Panc1 (cell line): ENCODE results near the gene MFAP4. TPM values are rescaled to one million over a fixed set of nuclear protein-coding genes. Genes with fewer than 3 reads are reported as not detected.

ENCODE experiments used
- ATAC-seq: fragments of 200-7000 bp; cut with Tn5 transposase; 2 replicates; pipeline ENCODE4 v1.9.1; 2020; ENCODE audit warnings: mild to moderate bottlenecking, moderate library complexity
- BruUV-seq: library from RNA; stranded (reverse); fragments of 400-500 nt; replicated peaks from 2 replicates; lab custom pipeline; 2021; lab: Mats Ljungman, UMichigan
- CTCF ChIA-PET: fragments of 300-600 bp; sonication (Branson Sonifier 250); formaldehyde crosslinking; loops from one replicate; lab custom pipeline; 2022; ENCODE audit warnings: antibody characterized with exemption; lab: Charles Lee
- POLR2A ChIA-PET: fragments of 300-600 bp; sonication (Branson Sonifier 250); formaldehyde crosslinking; loops from one replicate; lab custom pipeline; 2022; ENCODE audit warnings: antibody characterized with exemption; lab: Charles Lee
- DNase-seq: peaks from one replicate; pipeline ENCODE4 v3.0.0-alpha.2; 2010; ENCODE audit warnings: low read depth, low spot score
- H3K27ac ChIP-seq: 2 replicates; pipeline ENCODE4 v1.5.1; 2011; ENCODE audit warnings: mild to moderate bottlenecking, low read length, inconsistent platforms
- H3K27me3 ChIP-seq: fragments of 200-500 bp; sonication (Bioruptor generic); 2 replicates; pipeline ENCODE4 v1.6.0; 2014; ENCODE audit warnings: low read length, inconsistent platforms; ENCODE audit not compliant: control insufficient read depth, insufficient read depth
- H3K36me3 ChIP-seq: fragments of 200-500 bp; sonication (Bioruptor generic); 2 replicates; pipeline ENCODE4 v1.5.1; 2014; ENCODE audit warnings: inconsistent platforms, mild to moderate bottlenecking, low read length, moderate library complexity; ENCODE audit not compliant: control insufficient read depth, insufficient read depth
- H3K4me1 ChIP-seq: 2 replicates; pipeline ENCODE4 v1.5.1; 2011; ENCODE audit warnings: inconsistent platforms, mild to moderate bottlenecking, low read length, moderate library complexity; ENCODE audit not compliant: control insufficient read depth, insufficient read depth
- H3K4me3 ChIP-seq, 2 experiments: 2 replicates each; pipeline ENCODE4 v1.5.1; 2011 to 2012; ENCODE audit warnings: low read depth in 2 of 2, low read length in 2 of 2, mild to moderate bottlenecking in 2 of 2, inconsistent platforms in 1 of 2, moderate library complexity in 1 of 2
- H3K9me3 ChIP-seq: fragments of 200-500 bp; sonication (Bioruptor generic); 2 replicates; pipeline ENCODE4 v1.5.1; 2014; ENCODE audit warnings: low read depth, mild to moderate bottlenecking, inconsistent platforms, low read length, moderate library complexity; ENCODE audit not compliant: control insufficient read depth, insufficient read depth
- POLR2AphosphoS5 ChIP-seq: IDR thresholded peaks from 2 replicates; pipeline ENCODE4 v1.6.1; 2012; ENCODE audit warnings: mild to moderate bottlenecking, low read depth, low read length, moderate library complexity
- SIN3A ChIP-seq: IDR thresholded peaks from 2 replicates; pipeline ENCODE4 v1.6.1; 2012; ENCODE audit warnings: low read depth, mild to moderate bottlenecking, low read length, moderate library complexity, borderline replicate concordance; ENCODE audit not compliant: insufficient read depth
- TCF7L2 ChIP-seq: IDR thresholded peaks from 2 replicates; pipeline ENCODE4 v1.6.1; 2011; ENCODE audit warnings: mild to moderate bottlenecking, low read depth, low read length, inconsistent platforms
- in situ Hi-C: cut with HindIII; loops from 2 replicates; pipeline ENCODE4 v1.10.0; 2016; ENCODE audit warnings: low sequenced_read_pairs, low pct_unique_long_range_greater_than_20kb
- intact Hi-C: fragments of 100-400 bp; cut with micrococcal nuclease; formaldehyde crosslinking; loops from one replicate; pipeline ENCODE4 v1.10.0; 2022; ENCODE audit not compliant: unreplicated experiment
- total RNA-seq: library from RNA; stranded (reverse); gene quantifications from one replicate; pipeline ENCODE4 v1.2.1, GENCODE V29; 2021; ENCODE audit not compliant: unreplicated experiment
- TF ChIP-seq, protein P1 (sequence below), 2 experiments: IDR thresholded peaks; 2 replicates each; pipeline ENCODE4 v1.6.1; 2011 to 2012; ENCODE audit warnings: low read depth in 2 of 2, control low read depth in 1 of 2, low read length in 1 of 2, mild to moderate bottlenecking in 1 of 2, moderate library complexity in 1 of 2; ENCODE audit not compliant: insufficient read depth in 1 of 2
- TF ChIP-seq, protein P2 (sequence below): fragments of 450-650 bp; IDR thresholded peaks from 2 replicates; pipeline ENCODE4 v1.5.1; 2017; ENCODE audit warnings: mild to moderate bottlenecking

Gene MFAP4
- total RNA-seq, 1 experiment from 2014 or later, result 0.92 TPM

DNA sequence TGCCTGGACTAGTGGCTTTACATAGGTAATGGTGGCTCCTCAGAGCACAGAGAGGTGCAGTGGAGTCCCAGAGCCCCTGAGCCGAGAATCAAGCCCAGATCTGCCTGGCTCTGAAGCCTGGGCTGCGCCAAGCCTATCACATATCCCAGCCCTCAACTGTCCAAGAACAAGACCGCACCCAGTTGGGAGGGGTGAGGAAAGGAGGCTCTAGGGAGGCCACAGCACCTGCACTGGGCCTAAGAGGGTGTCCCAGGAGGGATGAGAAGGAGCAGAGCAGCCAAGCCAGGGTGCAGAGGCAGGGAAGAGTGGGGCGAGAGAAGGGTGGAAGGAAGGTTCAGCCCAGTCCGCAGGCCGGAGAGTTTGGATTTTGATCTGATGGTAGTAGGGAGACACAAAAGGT is 23.1 kb upstream of the MFAP4 start:
- TF ChIP-seq, protein P1, sequence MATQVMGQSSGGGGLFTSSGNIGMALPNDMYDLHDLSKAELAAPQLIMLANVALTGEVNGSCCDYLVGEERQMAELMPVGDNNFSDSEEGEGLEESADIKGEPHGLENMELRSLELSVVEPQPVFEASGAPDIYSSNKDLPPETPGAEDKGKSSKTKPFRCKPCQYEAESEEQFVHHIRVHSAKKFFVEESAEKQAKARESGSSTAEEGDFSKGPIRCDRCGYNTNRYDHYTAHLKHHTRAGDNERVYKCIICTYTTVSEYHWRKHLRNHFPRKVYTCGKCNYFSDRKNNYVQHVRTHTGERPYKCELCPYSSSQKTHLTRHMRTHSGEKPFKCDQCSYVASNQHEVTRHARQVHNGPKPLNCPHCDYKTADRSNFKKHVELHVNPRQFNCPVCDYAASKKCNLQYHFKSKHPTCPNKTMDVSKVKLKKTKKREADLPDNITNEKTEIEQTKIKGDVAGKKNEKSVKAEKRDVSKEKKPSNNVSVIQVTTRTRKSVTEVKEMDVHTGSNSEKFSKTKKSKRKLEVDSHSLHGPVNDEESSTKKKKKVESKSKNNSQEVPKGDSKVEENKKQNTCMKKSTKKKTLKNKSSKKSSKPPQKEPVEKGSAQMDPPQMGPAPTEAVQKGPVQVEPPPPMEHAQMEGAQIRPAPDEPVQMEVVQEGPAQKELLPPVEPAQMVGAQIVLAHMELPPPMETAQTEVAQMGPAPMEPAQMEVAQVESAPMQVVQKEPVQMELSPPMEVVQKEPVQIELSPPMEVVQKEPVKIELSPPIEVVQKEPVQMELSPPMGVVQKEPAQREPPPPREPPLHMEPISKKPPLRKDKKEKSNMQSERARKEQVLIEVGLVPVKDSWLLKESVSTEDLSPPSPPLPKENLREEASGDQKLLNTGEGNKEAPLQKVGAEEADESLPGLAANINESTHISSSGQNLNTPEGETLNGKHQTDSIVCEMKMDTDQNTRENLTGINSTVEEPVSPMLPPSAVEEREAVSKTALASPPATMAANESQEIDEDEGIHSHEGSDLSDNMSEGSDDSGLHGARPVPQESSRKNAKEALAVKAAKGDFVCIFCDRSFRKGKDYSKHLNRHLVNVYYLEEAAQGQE (IDR thresholded peaks at IDR 0.05; ENCODE audit: insufficient read depth in 1 of 2, low read depth in 2 of 2, low read length in 1 of 2), result no peak
- TF ChIP-seq, protein P2, sequence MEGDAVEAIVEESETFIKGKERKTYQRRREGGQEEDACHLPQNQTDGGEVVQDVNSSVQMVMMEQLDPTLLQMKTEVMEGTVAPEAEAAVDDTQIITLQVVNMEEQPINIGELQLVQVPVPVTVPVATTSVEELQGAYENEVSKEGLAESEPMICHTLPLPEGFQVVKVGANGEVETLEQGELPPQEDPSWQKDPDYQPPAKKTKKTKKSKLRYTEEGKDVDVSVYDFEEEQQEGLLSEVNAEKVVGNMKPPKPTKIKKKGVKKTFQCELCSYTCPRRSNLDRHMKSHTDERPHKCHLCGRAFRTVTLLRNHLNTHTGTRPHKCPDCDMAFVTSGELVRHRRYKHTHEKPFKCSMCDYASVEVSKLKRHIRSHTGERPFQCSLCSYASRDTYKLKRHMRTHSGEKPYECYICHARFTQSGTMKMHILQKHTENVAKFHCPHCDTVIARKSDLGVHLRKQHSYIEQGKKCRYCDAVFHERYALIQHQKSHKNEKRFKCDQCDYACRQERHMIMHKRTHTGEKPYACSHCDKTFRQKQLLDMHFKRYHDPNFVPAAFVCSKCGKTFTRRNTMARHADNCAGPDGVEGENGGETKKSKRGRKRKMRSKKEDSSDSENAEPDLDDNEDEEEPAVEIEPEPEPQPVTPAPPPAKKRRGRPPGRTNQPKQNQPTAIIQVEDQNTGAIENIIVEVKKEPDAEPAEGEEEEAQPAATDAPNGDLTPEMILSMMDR, result no peak
- no peak for TF ChIP-seq TCF7L2
- TF ChIP-seq SIN3A, result no peak
- no peak for TF ChIP-seq POLR2AphosphoS5
- H3K36me3 ChIP-seq, result no peaks in the 10 kb centered on the region
- ChIA-PET POLR2A (no interaction called here), CTCF (interaction anchor here (0.8 kb wide), 1 partner anchor 33 kb away, joined by 4 read pairs; no protein-coding TSS in a partner anchor)
- intact Hi-C loops, result no loop called here
- H3K27ac ChIP-seq, result no peak overlapping the region
- H3K4me3 ChIP-seq, result no peak overlapping the region
- no peaks in the 10 kb centered on the region for H3K9me3 ChIP-seq
- no peaks in the 10 kb centered on the region for H3K27me3 ChIP-seq
- ATAC-seq (no peak), DNase-seq (no peak)
- in situ Hi-C loops, result no loop called here
- no TSS peak for BruUV-seq
- H3K4me1 ChIP-seq, result no peaks in the 10 kb centered on the region

DNA sequence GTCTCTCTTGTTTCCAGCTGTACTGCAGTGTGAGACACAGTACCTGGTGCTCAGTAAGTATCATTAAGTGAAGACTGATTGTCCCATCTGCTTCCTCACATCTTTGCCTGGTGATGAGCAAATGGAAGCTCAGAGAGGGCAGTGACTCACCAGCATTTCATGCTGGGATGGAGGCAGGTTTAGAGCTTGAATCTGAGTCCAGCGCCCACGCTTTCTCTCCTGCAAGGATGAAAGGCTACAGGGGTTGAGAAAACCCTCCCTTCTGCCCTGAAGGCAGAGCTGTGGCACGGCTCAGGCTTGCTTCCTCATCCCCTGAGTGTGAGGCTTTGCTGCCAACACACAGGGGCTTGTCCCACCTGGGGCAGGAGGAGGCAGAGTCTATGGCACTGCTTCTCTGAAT is 22.5 kb upstream of the MFAP4 start:
- Histone ChIP-seq H3K36me3 (no peaks in the 10 kb centered on the region), H3K9me3 (no peaks in the 10 kb centered on the region), H3K4me1 (no peaks in the 10 kb centered on the region), H3K27ac (no peak overlapping the region), H3K27me3 (no peaks in the 10 kb centered on the region), H3K4me3 (no peak overlapping the region)
- intact Hi-C loops (no loop called here), in situ Hi-C loops (no loop called here)
- BruUV-seq, result no TSS peak
- TF ChIP-seq POLR2AphosphoS5, result no peak
- no peak for TF ChIP-seq SIN3A
- TF ChIP-seq TCF7L2, result no peak
- TF ChIP-seq, protein P1 (IDR thresholded peaks at IDR 0.05; ENCODE audit: insufficient read depth in 1 of 2, low read depth in 2 of 2, low read length in 1 of 2), result no peak
- TF ChIP-seq, protein P2, result no peak
- ChIA-PET POLR2A (no interaction called here), CTCF (interaction anchor here (0.8 kb wide), 1 partner anchor 32 kb away, joined by 4 read pairs; no protein-coding TSS in a partner anchor)
- no peak for ATAC-seq
- no peak for DNase-seq
